Panc1 (cell line): ENCODE measurements around the gene SCAMP1. TPM values are rescaled to one million over a fixed set of nuclear protein-coding genes. Genes with fewer than 3 reads are reported as not detected.

ENCODE experiments used
- ATAC-seq: fragments of 200-7000 bp; cut with Tn5 transposase; 2 replicates; pipeline ENCODE4 v1.9.1; 2020; ENCODE audit warnings: mild to moderate bottlenecking, moderate library complexity
- BruUV-seq: library from RNA; stranded (reverse); fragments of 400-500 nt; replicated peaks from 2 replicates; lab custom pipeline; 2021; lab: Mats Ljungman, UMichigan
- CTCF ChIA-PET: fragments of 300-600 bp; sonication (Branson Sonifier 250); formaldehyde crosslinking; loops from one replicate; lab custom pipeline; 2022; ENCODE audit warnings: antibody characterized with exemption; lab: Charles Lee
- POLR2A ChIA-PET: fragments of 300-600 bp; sonication (Branson Sonifier 250); formaldehyde crosslinking; loops from one replicate; lab custom pipeline; 2022; ENCODE audit warnings: antibody characterized with exemption; lab: Charles Lee
- DNase-seq: peaks from one replicate; pipeline ENCODE4 v3.0.0-alpha.2; 2010; ENCODE audit warnings: low read depth, low spot score
- H3K27ac ChIP-seq: 2 replicates; pipeline ENCODE4 v1.5.1; 2011; ENCODE audit warnings: mild to moderate bottlenecking, low read length, inconsistent platforms
- H3K27me3 ChIP-seq: fragments of 200-500 bp; sonication (Bioruptor generic); 2 replicates; pipeline ENCODE4 v1.6.0; 2014; ENCODE audit warnings: low read length, inconsistent platforms; ENCODE audit not compliant: control insufficient read depth, insufficient read depth
- H3K36me3 ChIP-seq: fragments of 200-500 bp; sonication (Bioruptor generic); 2 replicates; pipeline ENCODE4 v1.5.1; 2014; ENCODE audit warnings: inconsistent platforms, mild to moderate bottlenecking, low read length, moderate library complexity; ENCODE audit not compliant: control insufficient read depth, insufficient read depth
- H3K4me1 ChIP-seq: 2 replicates; pipeline ENCODE4 v1.5.1; 2011; ENCODE audit warnings: inconsistent platforms, mild to moderate bottlenecking, low read length, moderate library complexity; ENCODE audit not compliant: control insufficient read depth, insufficient read depth
- H3K4me3 ChIP-seq, 2 experiments: 2 replicates each; pipeline ENCODE4 v1.5.1; 2011 to 2012; ENCODE audit warnings: low read depth in 2 of 2, low read length in 2 of 2, mild to moderate bottlenecking in 2 of 2, inconsistent platforms in 1 of 2, moderate library complexity in 1 of 2
- H3K9me3 ChIP-seq: fragments of 200-500 bp; sonication (Bioruptor generic); 2 replicates; pipeline ENCODE4 v1.5.1; 2014; ENCODE audit warnings: low read depth, mild to moderate bottlenecking, inconsistent platforms, low read length, moderate library complexity; ENCODE audit not compliant: control insufficient read depth, insufficient read depth
- POLR2AphosphoS5 ChIP-seq: IDR thresholded peaks from 2 replicates; pipeline ENCODE4 v1.6.1; 2012; ENCODE audit warnings: mild to moderate bottlenecking, low read depth, low read length, moderate library complexity
- SIN3A ChIP-seq: IDR thresholded peaks from 2 replicates; pipeline ENCODE4 v1.6.1; 2012; ENCODE audit warnings: low read depth, mild to moderate bottlenecking, low read length, moderate library complexity, borderline replicate concordance; ENCODE audit not compliant: insufficient read depth
- TCF7L2 ChIP-seq: IDR thresholded peaks from 2 replicates; pipeline ENCODE4 v1.6.1; 2011; ENCODE audit warnings: mild to moderate bottlenecking, low read depth, low read length, inconsistent platforms
- in situ Hi-C: cut with HindIII; loops from 2 replicates; pipeline ENCODE4 v1.10.0; 2016; ENCODE audit warnings: low sequenced_read_pairs, low pct_unique_long_range_greater_than_20kb
- intact Hi-C: fragments of 100-400 bp; cut with micrococcal nuclease; formaldehyde crosslinking; loops from one replicate; pipeline ENCODE4 v1.10.0; 2022; ENCODE audit not compliant: unreplicated experiment
- total RNA-seq: library from RNA; stranded (reverse); gene quantifications from one replicate; pipeline ENCODE4 v1.2.1, GENCODE V29; 2021; ENCODE audit not compliant: unreplicated experiment
- TF ChIP-seq, protein P1 (sequence below): fragments of 450-650 bp; IDR thresholded peaks from 2 replicates; pipeline ENCODE4 v1.5.1; 2017; ENCODE audit warnings: mild to moderate bottlenecking
- TF ChIP-seq, protein P2 (sequence below), 2 experiments: IDR thresholded peaks; 2 replicates each; pipeline ENCODE4 v1.6.1; 2011 to 2012; ENCODE audit warnings: low read depth in 2 of 2, control low read depth in 1 of 2, low read length in 1 of 2, mild to moderate bottlenecking in 1 of 2, moderate library complexity in 1 of 2; ENCODE audit not compliant: insufficient read depth in 1 of 2

SCAMP1 gene
- total RNA-seq, 1 experiment from 2014 or later, result 51.3 TPM

DNA sequence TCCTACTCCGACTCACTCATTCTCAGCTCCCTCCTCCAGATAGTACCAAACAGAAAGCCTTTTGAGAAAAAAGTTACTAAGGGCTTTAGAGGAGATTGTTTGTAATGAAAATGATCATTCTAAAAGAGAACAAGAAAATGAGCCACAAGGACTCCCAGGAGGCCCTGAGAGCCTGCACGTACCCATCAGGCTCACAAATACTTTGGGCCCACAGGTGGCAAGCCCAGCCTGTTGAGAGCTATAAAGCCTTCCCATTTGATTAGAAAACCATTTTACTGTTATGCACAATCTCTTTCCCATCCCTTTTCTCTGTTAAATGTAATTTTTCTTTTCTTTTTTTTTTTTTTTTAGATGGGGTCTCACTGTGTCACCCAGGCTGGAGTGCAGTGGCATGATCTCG, 152.0 kb downstream of the SCAMP1 start:
- no peak for DNase-seq
- no peaks in the 10 kb centered on the region for H3K9me3 ChIP-seq
- no peak for ATAC-seq
- no peak for TF ChIP-seq POLR2AphosphoS5
- TF ChIP-seq, protein P1, sequence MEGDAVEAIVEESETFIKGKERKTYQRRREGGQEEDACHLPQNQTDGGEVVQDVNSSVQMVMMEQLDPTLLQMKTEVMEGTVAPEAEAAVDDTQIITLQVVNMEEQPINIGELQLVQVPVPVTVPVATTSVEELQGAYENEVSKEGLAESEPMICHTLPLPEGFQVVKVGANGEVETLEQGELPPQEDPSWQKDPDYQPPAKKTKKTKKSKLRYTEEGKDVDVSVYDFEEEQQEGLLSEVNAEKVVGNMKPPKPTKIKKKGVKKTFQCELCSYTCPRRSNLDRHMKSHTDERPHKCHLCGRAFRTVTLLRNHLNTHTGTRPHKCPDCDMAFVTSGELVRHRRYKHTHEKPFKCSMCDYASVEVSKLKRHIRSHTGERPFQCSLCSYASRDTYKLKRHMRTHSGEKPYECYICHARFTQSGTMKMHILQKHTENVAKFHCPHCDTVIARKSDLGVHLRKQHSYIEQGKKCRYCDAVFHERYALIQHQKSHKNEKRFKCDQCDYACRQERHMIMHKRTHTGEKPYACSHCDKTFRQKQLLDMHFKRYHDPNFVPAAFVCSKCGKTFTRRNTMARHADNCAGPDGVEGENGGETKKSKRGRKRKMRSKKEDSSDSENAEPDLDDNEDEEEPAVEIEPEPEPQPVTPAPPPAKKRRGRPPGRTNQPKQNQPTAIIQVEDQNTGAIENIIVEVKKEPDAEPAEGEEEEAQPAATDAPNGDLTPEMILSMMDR, result no peak
- no peak for TF ChIP-seq SIN3A
- TF ChIP-seq TCF7L2, result no peak
- TF ChIP-seq, protein P2, sequence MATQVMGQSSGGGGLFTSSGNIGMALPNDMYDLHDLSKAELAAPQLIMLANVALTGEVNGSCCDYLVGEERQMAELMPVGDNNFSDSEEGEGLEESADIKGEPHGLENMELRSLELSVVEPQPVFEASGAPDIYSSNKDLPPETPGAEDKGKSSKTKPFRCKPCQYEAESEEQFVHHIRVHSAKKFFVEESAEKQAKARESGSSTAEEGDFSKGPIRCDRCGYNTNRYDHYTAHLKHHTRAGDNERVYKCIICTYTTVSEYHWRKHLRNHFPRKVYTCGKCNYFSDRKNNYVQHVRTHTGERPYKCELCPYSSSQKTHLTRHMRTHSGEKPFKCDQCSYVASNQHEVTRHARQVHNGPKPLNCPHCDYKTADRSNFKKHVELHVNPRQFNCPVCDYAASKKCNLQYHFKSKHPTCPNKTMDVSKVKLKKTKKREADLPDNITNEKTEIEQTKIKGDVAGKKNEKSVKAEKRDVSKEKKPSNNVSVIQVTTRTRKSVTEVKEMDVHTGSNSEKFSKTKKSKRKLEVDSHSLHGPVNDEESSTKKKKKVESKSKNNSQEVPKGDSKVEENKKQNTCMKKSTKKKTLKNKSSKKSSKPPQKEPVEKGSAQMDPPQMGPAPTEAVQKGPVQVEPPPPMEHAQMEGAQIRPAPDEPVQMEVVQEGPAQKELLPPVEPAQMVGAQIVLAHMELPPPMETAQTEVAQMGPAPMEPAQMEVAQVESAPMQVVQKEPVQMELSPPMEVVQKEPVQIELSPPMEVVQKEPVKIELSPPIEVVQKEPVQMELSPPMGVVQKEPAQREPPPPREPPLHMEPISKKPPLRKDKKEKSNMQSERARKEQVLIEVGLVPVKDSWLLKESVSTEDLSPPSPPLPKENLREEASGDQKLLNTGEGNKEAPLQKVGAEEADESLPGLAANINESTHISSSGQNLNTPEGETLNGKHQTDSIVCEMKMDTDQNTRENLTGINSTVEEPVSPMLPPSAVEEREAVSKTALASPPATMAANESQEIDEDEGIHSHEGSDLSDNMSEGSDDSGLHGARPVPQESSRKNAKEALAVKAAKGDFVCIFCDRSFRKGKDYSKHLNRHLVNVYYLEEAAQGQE (IDR thresholded peaks at IDR 0.05; ENCODE audit: insufficient read depth in 1 of 2, low read depth in 2 of 2, low read length in 1 of 2), result no peak
- peaks cover 8% of the 10 kb centered on the region; the same call in 1 of the 2 replicates for H3K4me1 ChIP-seq
- no peak overlapping the region for H3K4me3 ChIP-seq
- CTCF ChIA-PET, result interaction anchor here (0.7 kb wide), 1 partner anchor 123 kb away, joined by 6 read pairs; no protein-coding TSS in a partner anchor
- in situ Hi-C loops (no loop called here), intact Hi-C loops (no loop called here)
- H3K27ac ChIP-seq, result no peak overlapping the region
- BruUV-seq, result no TSS peak
- no peaks in the 10 kb centered on the region for H3K27me3 ChIP-seq
- no peaks in the 10 kb centered on the region for H3K36me3 ChIP-seq
- POLR2A ChIA-PET, result no interaction called here

DNA sequence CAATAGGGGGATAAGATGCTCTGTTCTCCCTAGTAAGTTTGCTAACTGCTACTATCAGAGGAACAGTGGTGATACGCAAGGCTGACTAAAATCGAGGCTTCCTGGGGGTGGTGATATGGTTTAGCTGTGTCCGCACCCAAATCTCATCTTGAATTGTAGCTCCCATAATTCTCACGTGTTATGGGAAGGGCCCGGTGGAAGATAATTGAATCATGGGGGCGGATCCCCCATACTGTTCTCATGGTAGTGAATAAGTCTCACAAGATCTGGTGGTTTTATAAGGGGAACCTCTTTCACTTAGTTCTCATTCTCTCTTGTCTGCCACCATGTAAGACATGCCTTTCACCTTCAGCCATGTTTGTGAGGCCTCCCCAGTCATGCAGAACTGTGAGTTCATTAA, 153.0 kb downstream of the SCAMP1 start:
- H3K4me3 ChIP-seq, result no peak overlapping the region
- no peak for ATAC-seq
- intact Hi-C loops, result no loop called here
- H3K27me3 ChIP-seq, result no peaks in the 10 kb centered on the region
- BruUV-seq, result no TSS peak
- H3K36me3 ChIP-seq, result no peaks in the 10 kb centered on the region
- in situ Hi-C loops, result no loop called here
- TF ChIP-seq, protein P2 (IDR thresholded peaks at IDR 0.05; ENCODE audit: insufficient read depth in 1 of 2, low read depth in 2 of 2, low read length in 1 of 2), result no peak
- no peak for TF ChIP-seq POLR2AphosphoS5
- no peak for TF ChIP-seq TCF7L2
- TF ChIP-seq, protein P1, result no peak
- no peak for TF ChIP-seq SIN3A
- no peaks in the 10 kb centered on the region for H3K9me3 ChIP-seq
- peaks cover 8% of the 10 kb centered on the region; the same call in 1 of the 2 replicates for H3K4me1 ChIP-seq
- DNase-seq, result no peak
- ChIA-PET CTCF (no interaction called here), POLR2A (no interaction called here)
- H3K27ac ChIP-seq, result no peak overlapping the region
